NK-92 (cell line): ENCODE results near the gene GMCL2.

Source experiments
- DNase-seq: peaks from one replicate; lab custom pipeline; 2025; ENCODE audit not compliant: unreplicated experiment; lab: John Stamatoyannopoulos, UW

The GMCL2 gene

GRCh38 chr5:178221853-178222252 lies 34.7 kb upstream of the GMCL2 start:
- no peak for DNase-seq

GRCh38 chr5:178221282-178221681 lies 34.1 kb upstream of the GMCL2 start:
- no peak for DNase-seq

GRCh38 chr5:178218827-178219226 lies 31.7 kb upstream of the GMCL2 start:
- no peak for DNase-seq

GRCh38 chr5:178218237-178218776 lies 31.1 kb upstream of the GMCL2 start:
- no peak for DNase-seq

GRCh38 chr5:178216779-178217178 lies 29.6 kb upstream of the GMCL2 start:
- no peak for DNase-seq

GRCh38 chr5:178216088-178216534 lies 28.9 kb upstream of the GMCL2 start:
- no peak for DNase-seq

- DNase-seq = no peak
Measured at GRCh38 chr5:178215280-178216002, 28.3 kb upstream of the GMCL2 start.

- no peak for DNase-seq
Measured at GRCh38 chr5:178214160-178214803, 27.1 kb upstream of the GMCL2 start.

- no peak for DNase-seq
Measured at GRCh38 chr5:178213748-178214151, 26.6 kb upstream of the GMCL2 start.

GRCh38 chr5:178213003-178213461 lies 25.9 kb upstream of the GMCL2 start:
- DNase-seq = no peak

GRCh38 chr5:178212241-178213002 lies 25.3 kb upstream of the GMCL2 start:
- no peak for DNase-seq

- DNase-seq = no peak
Measured at GRCh38 chr5:178211095-178212048, 24.2 kb upstream of the GMCL2 start.

- DNase-seq = no peak
Measured at GRCh38 chr5:178210686-178211085, 23.5 kb upstream of the GMCL2 start.

- no peak for DNase-seq
Measured at GRCh38 chr5:178210073-178210535, 22.9 kb upstream of the GMCL2 start.

GRCh38 chr5:178209334-178210072 lies 22.3 kb upstream of the GMCL2 start:
- DNase-seq = no peak

- no peak for DNase-seq
Measured at GRCh38 chr5:178208540-178209227, 21.5 kb upstream of the GMCL2 start.

- DNase-seq = no peak
Measured at GRCh38 chr5:178207917-178208280, 20.7 kb upstream of the GMCL2 start.

- DNase-seq = no peak
Measured at GRCh38 chr5:178207183-178207916, 20.2 kb upstream of the GMCL2 start.
